Measurements from ENCODE around the gene CRPPA. TPM values are rescaled to one million over a fixed set of nuclear protein-coding genes. Genes with fewer than 3 reads are reported as not detected.

CRPPA gene
- total and polyA plus RNA-seq, 10 of the 15 experiments (the other 5 are each of a cell fraction or from before 2014, with no cell fraction given): not detected

DNA sequence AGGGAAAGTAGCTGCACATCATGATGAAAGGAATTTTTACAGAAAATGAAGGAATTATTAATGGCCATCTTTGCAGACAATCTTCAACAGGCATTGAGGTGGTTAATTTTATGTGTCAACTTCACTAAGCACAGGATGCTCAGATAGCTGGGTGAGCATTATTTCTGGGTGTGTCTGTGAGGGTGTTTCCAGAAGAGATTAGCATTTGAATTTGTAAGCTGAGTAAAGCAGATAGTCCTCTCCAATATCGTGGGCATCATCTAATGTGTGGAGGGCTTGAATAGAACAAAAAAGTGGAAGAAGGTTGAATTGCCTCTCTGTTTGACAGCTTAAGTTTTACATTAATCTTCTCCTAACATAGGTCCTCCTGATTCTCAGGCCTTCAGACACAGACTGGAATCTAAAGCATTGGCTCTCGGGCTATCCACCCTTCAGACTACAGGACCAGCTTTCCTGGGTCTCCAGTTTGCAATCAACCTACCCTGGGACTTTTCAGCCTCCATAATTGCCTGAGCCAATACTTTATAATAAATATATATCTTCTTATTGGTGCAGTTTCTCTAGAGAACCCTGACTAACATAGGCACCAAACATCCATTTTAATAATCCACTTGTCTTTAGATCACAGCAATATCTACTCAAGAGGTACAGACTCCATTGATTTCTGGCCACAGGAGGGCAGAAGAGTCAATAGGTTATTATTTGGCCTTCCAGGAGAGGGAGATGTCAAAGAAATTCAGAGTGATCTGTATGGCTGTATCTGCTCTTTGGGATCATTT lies 10.5 kb upstream of the CRPPA start:
- H3K4me2 ChIP-seq (ENCODE audit: control insufficient read depth, insufficient read depth): no peak overlapping the region
- POLR2A ChIA-PET: no interaction called here
- RAD21 ChIA-PET (ENCODE audit: unreplicated experiment): interaction anchor here (3.5 kb wide), 1 partner anchor 133 kb away, joined by 19 read pairs; no protein-coding TSS in a partner anchor
- FAIRE-seq (peak; percentile 59), DNase-seq (ENCODE audit: low read depth, low spot score) (no peak), ATAC-seq (peak; percentile 74)
- H4K20me1 ChIP-seq (ENCODE audit: control insufficient read depth, insufficient read depth): no peaks in the 10 kb centered on the region
- H3K4me1 ChIP-seq (ENCODE audit: control insufficient read depth, insufficient read depth, low read length): no peaks in the 10 kb centered on the region
- H2AFZ ChIP-seq (ENCODE audit: control insufficient read depth, low read depth, low read length): no peak overlapping the region
- H3K27me3 ChIP-seq (replicated peaks in 1 of 2; ENCODE audit: control insufficient read depth in 2 of 2, insufficient read depth in 2 of 2, low read length in 1 of 2): no peaks in the 10 kb centered on the region
- WGBS (ENCODE audit: insufficient coverage, insufficient replicate concordance, low lambda C conversion rate, missing lambda C conversion rate): 56% methylated on average over 2 of the region's 2 CpGs
- peak; percentile 13 to 35 (median 34); a peak in 3 of 6 replicates for TF ChIP-seq CTCF (IDR thresholded peaks at IDR 0.05 in 2 of 3, conservative IDR thresholded peaks at IDR 0.05 in 1 of 3; ENCODE audit: control insufficient read depth in 2 of 3, extremely low read depth in 1 of 3, insufficient read depth in 1 of 3, low read depth in 3 of 3, low read length in 3 of 3)
- TF ChIP-seq, protein P1, sequence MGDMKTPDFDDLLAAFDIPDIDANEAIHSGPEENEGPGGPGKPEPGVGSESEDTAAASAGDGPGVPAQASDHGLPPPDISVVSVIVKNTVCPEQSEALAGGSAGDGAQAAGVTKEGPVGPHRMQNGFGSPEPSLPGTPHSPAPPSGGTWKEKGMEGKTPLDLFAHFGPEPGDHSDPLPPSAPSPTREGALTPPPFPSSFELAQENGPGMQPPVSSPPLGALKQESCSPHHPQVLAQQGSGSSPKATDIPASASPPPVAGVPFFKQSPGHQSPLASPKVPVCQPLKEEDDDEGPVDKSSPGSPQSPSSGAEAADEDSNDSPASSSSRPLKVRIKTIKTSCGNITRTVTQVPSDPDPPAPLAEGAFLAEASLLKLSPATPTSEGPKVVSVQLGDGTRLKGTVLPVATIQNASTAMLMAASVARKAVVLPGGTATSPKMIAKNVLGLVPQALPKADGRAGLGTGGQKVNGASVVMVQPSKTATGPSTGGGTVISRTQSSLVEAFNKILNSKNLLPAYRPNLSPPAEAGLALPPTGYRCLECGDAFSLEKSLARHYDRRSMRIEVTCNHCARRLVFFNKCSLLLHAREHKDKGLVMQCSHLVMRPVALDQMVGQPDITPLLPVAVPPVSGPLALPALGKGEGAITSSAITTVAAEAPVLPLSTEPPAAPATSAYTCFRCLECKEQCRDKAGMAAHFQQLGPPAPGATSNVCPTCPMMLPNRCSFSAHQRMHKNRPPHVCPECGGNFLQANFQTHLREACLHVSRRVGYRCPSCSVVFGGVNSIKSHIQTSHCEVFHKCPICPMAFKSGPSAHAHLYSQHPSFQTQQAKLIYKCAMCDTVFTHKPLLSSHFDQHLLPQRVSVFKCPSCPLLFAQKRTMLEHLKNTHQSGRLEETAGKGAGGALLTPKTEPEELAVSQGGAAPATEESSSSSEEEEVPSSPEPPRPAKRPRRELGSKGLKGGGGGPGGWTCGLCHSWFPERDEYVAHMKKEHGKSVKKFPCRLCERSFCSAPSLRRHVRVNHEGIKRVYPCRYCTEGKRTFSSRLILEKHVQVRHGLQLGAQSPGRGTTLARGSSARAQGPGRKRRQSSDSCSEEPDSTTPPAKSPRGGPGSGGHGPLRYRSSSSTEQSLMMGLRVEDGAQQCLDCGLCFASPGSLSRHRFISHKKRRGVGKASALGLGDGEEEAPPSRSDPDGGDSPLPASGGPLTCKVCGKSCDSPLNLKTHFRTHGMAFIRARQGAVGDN (IDR thresholded peaks at IDR 0.05): no peak
- TF ChIP-seq RUNX3 (IDR thresholded peaks at IDR 0.05; ENCODE audit: low read length): no peak
- peak; percentile 37; the same call in 1 of the 2 replicates for TF ChIP-seq RAD21 (IDR thresholded peaks at IDR 0.05; ENCODE audit: insufficient read depth, low read depth, low read length)
- TF ChIP-seq, protein P2, sequence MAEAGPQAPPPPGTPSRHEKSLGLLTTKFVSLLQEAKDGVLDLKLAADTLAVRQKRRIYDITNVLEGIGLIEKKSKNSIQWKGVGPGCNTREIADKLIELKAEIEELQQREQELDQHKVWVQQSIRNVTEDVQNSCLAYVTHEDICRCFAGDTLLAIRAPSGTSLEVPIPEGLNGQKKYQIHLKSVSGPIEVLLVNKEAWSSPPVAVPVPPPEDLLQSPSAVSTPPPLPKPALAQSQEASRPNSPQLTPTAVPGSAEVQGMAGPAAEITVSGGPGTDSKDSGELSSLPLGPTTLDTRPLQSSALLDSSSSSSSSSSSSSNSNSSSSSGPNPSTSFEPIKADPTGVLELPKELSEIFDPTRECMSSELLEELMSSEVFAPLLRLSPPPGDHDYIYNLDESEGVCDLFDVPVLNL (IDR thresholded peaks at IDR 0.05; ENCODE audit: low read depth, low read length): no peak
- TF ChIP-seq MYC (IDR thresholded peaks at IDR 0.05; ENCODE audit: insufficient read depth, insufficient read length, insufficient replicate concordance, low read length, severe bottlenecking): no peak
- TF ChIP-seq EGR1 (IDR thresholded peaks at IDR 0.05; ENCODE audit: borderline replicate concordance in 1 of 2, low read depth in 2 of 2, low read length in 2 of 2): no peak
- TF ChIP-seq NFIC (IDR thresholded peaks at IDR 0.05; ENCODE audit: low read depth, low read length): no peak
- H3K27ac ChIP-seq (ENCODE audit: control insufficient read depth, insufficient read depth): no peak overlapping the region
- intact Hi-C loops (cut with micrococcal nuclease; ENCODE audit: unreplicated experiment) (loop anchor here (2.0 kb wide), 1 partner anchor 133 kb away; no protein-coding TSS in a partner anchor), in situ Hi-C loops (cut with MboI) (no loop called here)
- no peak overlapping the region for H3K9ac ChIP-seq (ENCODE audit: control insufficient read depth, insufficient read depth, low read length)
- CTCF ChIA-PET: interaction anchor here (6.7 kb wide), 1 partner anchor 133 kb away, joined by 46 read pairs; no protein-coding TSS in a partner anchor
- H3K4me3 ChIP-seq: no peak overlapping the region
- H3K9me3 ChIP-seq (replicated peaks; ENCODE audit: control insufficient read depth, insufficient read depth, low read length): no peaks in the 10 kb centered on the region
- BruUV-seq (replicated peaks): no TSS peak
- H3K79me2 ChIP-seq (ENCODE audit: control insufficient read depth, insufficient read depth, low read length): no peaks in the 10 kb centered on the region
- SMC1A ChIA-PET (ENCODE audit: uncharacterized antibody, unreplicated experiment): interaction anchor here (1.5 to 2.6 kb wide), 2 partner anchors 132 to 133 kb away, joined by 7 to 12 read pairs; no protein-coding TSS in a partner anchor
- H3K36me3 ChIP-seq (ENCODE audit: control insufficient read depth in 2 of 2, insufficient read depth in 2 of 2, low read length in 1 of 2): no peaks in the 10 kb centered on the region
